ENCODE data around the gene CRAT.

The CRAT gene

GRCh38 chr9:129142138-129142935 is 31.7 kb upstream of the CRAT start:
- Mint-ChIP-seq H3K4me3 (peak overlapping the region; percentile 29), H3K27ac (peak overlapping the region; percentile 76), H3K36me3 (ENCODE audit: low read depth) (peaks cover 25% of the 10 kb centered on the region), H3K4me1 (ENCODE audit: low read depth) (peaks cover 40% of the 10 kb centered on the region), H3K27me3 (ENCODE audit: low read depth) (no peaks in the 10 kb centered on the region), H3K9me3 (no peaks in the 10 kb centered on the region)
- DNase-seq (ENCODE audit: low spot score): no peak

- Mint-ChIP-seq H3K27ac (peak overlapping the region; percentile 95), H3K4me1 (ENCODE audit: low read depth) (peaks cover 40% of the 10 kb centered on the region), H3K9me3 (no peaks in the 10 kb centered on the region), H3K36me3 (ENCODE audit: low read depth) (peaks cover 29% of the 10 kb centered on the region), H3K27me3 (ENCODE audit: low read depth) (no peaks in the 10 kb centered on the region), H3K4me3 (peak overlapping the region; percentile 87)
- DNase-seq (ENCODE audit: low spot score): peak; percentile 41
These were observed 30.8 kb upstream of the CRAT start for GRCh38 chr9:129141066-129142041.

GRCh38 chr9:129140397-129141065 is 29.9 kb upstream of the CRAT start:
- Mint-ChIP-seq H3K27me3 (ENCODE audit: low read depth) (no peaks in the 10 kb centered on the region), H3K9me3 (no peaks in the 10 kb centered on the region), H3K4me3 (peak overlapping the region; percentile 87), H3K27ac (peak overlapping the region; percentile 95), H3K36me3 (ENCODE audit: low read depth) (peaks cover 25% of the 10 kb centered on the region), H3K4me1 (ENCODE audit: low read depth) (peaks cover 40% of the 10 kb centered on the region)
- DNase-seq (ENCODE audit: low spot score): no peak

GRCh38 chr9:129139993-129140396 is 29.4 kb upstream of the CRAT start:
- H3K27ac Mint-ChIP-seq: peak overlapping the region; percentile 95
- H3K27me3 Mint-ChIP-seq (ENCODE audit: low read depth): no peaks in the 10 kb centered on the region
- H3K4me1 Mint-ChIP-seq (ENCODE audit: low read depth): peaks cover 40% of the 10 kb centered on the region
- peaks cover 30% of the 10 kb centered on the region for H3K36me3 Mint-ChIP-seq (ENCODE audit: low read depth)
- H3K9me3 Mint-ChIP-seq: no peaks in the 10 kb centered on the region
- peak overlapping the region; percentile 87 for H3K4me3 Mint-ChIP-seq
- peak; percentile 84 for DNase-seq (ENCODE audit: low spot score)

- Mint-ChIP-seq H3K36me3 (ENCODE audit: low read depth) (peaks cover 35% of the 10 kb centered on the region), H3K9me3 (no peaks in the 10 kb centered on the region), H3K4me3 (peak overlapping the region; percentile 87), H3K27ac (peak overlapping the region; percentile 95), H3K27me3 (ENCODE audit: low read depth) (no peaks in the 10 kb centered on the region), H3K4me1 (ENCODE audit: low read depth) (peaks cover 40% of the 10 kb centered on the region)
- peak; percentile 75 for DNase-seq (ENCODE audit: low spot score)
These were observed 28.8 kb upstream of the CRAT start for GRCh38 chr9:129139233-129139992.

GRCh38 chr9:129138476-129139232 is 28.1 kb upstream of the CRAT start:
- H3K4me3 Mint-ChIP-seq: peak overlapping the region; percentile 87
- peak overlapping the region; percentile 95 for H3K27ac Mint-ChIP-seq
- H3K36me3 Mint-ChIP-seq (ENCODE audit: low read depth): peaks cover 33% of the 10 kb centered on the region
- DNase-seq (ENCODE audit: low spot score): peak; percentile 10
- H3K9me3 Mint-ChIP-seq: no peaks in the 10 kb centered on the region
- peaks cover 37% of the 10 kb centered on the region for H3K4me1 Mint-ChIP-seq (ENCODE audit: low read depth)
- no peaks in the 10 kb centered on the region for H3K27me3 Mint-ChIP-seq (ENCODE audit: low read depth)

GRCh38 chr9:129138144-129138462 is 27.5 kb upstream of the CRAT start:
- H3K4me3 Mint-ChIP-seq: no peak overlapping the region
- DNase-seq (ENCODE audit: low spot score): no peak
- H3K27me3 Mint-ChIP-seq (ENCODE audit: low read depth): no peaks in the 10 kb centered on the region
- H3K9me3 Mint-ChIP-seq: no peaks in the 10 kb centered on the region
- no peak overlapping the region for H3K27ac Mint-ChIP-seq
- peaks cover 35% of the 10 kb centered on the region for H3K4me1 Mint-ChIP-seq (ENCODE audit: low read depth)
- peaks cover 33% of the 10 kb centered on the region for H3K36me3 Mint-ChIP-seq (ENCODE audit: low read depth)

- Mint-ChIP-seq H3K27me3 (ENCODE audit: low read depth) (no peaks in the 10 kb centered on the region), H3K9me3 (no peaks in the 10 kb centered on the region), H3K4me1 (ENCODE audit: low read depth) (peaks cover 29% of the 10 kb centered on the region), H3K4me3 (no peak overlapping the region), H3K36me3 (ENCODE audit: low read depth) (peaks cover 29% of the 10 kb centered on the region), H3K27ac (peak overlapping the region; percentile 7)
- DNase-seq (ENCODE audit: low spot score): no peak
These were observed 26.9 kb upstream of the CRAT start for GRCh38 chr9:129137292-129138143.

GRCh38 chr9:129136446-129137035 is 25.9 kb upstream of the CRAT start:
- Mint-ChIP-seq H3K4me1 (ENCODE audit: low read depth) (peaks cover 28% of the 10 kb centered on the region), H3K27me3 (ENCODE audit: low read depth) (no peaks in the 10 kb centered on the region), H3K36me3 (ENCODE audit: low read depth) (peaks cover 33% of the 10 kb centered on the region), H3K4me3 (no peak overlapping the region), H3K27ac (no peak overlapping the region), H3K9me3 (no peaks in the 10 kb centered on the region)
- DNase-seq (ENCODE audit: low spot score): no peak

- no peak overlapping the region for H3K27ac Mint-ChIP-seq
- no peaks in the 10 kb centered on the region for H3K27me3 Mint-ChIP-seq (ENCODE audit: low read depth)
- no peaks in the 10 kb centered on the region for H3K9me3 Mint-ChIP-seq
- no peak for DNase-seq (ENCODE audit: low spot score)
- H3K4me3 Mint-ChIP-seq: no peak overlapping the region
- H3K4me1 Mint-ChIP-seq (ENCODE audit: low read depth): peaks cover 21% of the 10 kb centered on the region
- peaks cover 39% of the 10 kb centered on the region for H3K36me3 Mint-ChIP-seq (ENCODE audit: low read depth)
These were observed 24.9 kb upstream of the CRAT start for GRCh38 chr9:129135476-129135875.

- Mint-ChIP-seq H3K36me3 (ENCODE audit: low read depth) (peaks cover 42% of the 10 kb centered on the region), H3K4me3 (no peak overlapping the region), H3K27me3 (ENCODE audit: low read depth) (no peaks in the 10 kb centered on the region), H3K27ac (no peak overlapping the region), H3K9me3 (no peaks in the 10 kb centered on the region), H3K4me1 (ENCODE audit: low read depth) (peaks cover 6% of the 10 kb centered on the region)
- no peak for DNase-seq (ENCODE audit: low spot score)
These were observed 22.5 kb upstream of the CRAT start for GRCh38 chr9:129133082-129133481.
